IPS-18c (cell line): ENCODE results near the gene TAF4.
"Not testable (repeated sequence)": the region's sequence is repeated elsewhere in the genome, so short reads cannot be mapped to it uniquely, and the experiment has no call there.

Experiments used
- H3K4me3 ChIP-seq: 2 replicates; pipeline ENCODE4 v1.7.0; 2013; ENCODE audit warnings: low read depth, mild to moderate bottlenecking, low read length, moderate library complexity; ENCODE audit not compliant: insufficient read depth
- H3K9me3 ChIP-seq: one replicate; pipeline ENCODE4 v1.6.1; 2013; ENCODE audit warnings: mild to moderate bottlenecking, low read length, moderate library complexity; ENCODE audit not compliant: control insufficient read depth, insufficient read depth

Gene TAF4

GRCh38 chr20:61983965-61984364 is 81.7 kb downstream of the TAF4 start:
- H3K4me3 ChIP-seq = no peak overlapping the region
- no peaks in the 10 kb centered on the region for H3K9me3 ChIP-seq

- Histone ChIP-seq H3K4me3 (no peak overlapping the region), H3K9me3 (no peaks in the 10 kb centered on the region)
These were observed 82.7 kb downstream of the TAF4 start for GRCh38 chr20:61982951-61983315.

- Histone ChIP-seq H3K4me3 (no peak overlapping the region), H3K9me3 (no peaks in the 10 kb centered on the region)
These were observed 83.3 kb downstream of the TAF4 start for GRCh38 chr20:61982191-61982950.

GRCh38 chr20:61981691-61982090 is 84.0 kb downstream of the TAF4 start:
- H3K9me3 ChIP-seq, H3K4me3 ChIP-seq: not testable (repeated sequence)

- no peak overlapping the region for H3K4me3 ChIP-seq
These were observed 84.8 kb downstream of the TAF4 start for GRCh38 chr20:61980647-61981583.

GRCh38 chr20:61979701-61980635 is 85.7 kb downstream of the TAF4 start:
- no peaks in the 10 kb centered on the region for H3K9me3 ChIP-seq
- no peak overlapping the region for H3K4me3 ChIP-seq

More at GRCh38 chr20:61980647-61981583, 84.8 kb downstream of the TAF4 start:
- no peaks in the 10 kb centered on the region for H3K9me3 ChIP-seq

- no peaks in the 10 kb centered on the region for H3K9me3 ChIP-seq
- no peak overlapping the region for H3K4me3 ChIP-seq
These were observed 86.6 kb downstream of the TAF4 start for GRCh38 chr20:61979090-61979489.

- H3K4me3 ChIP-seq = no peak overlapping the region
These were observed 87.2 kb downstream of the TAF4 start for GRCh38 chr20:61978491-61978890.

GRCh38 chr20:61977419-61977786 is 88.3 kb downstream of the TAF4 start:
- Histone ChIP-seq H3K4me3 (no peak overlapping the region), H3K9me3 (no peaks in the 10 kb centered on the region)

More at GRCh38 chr20:61978491-61978890, 87.2 kb downstream of the TAF4 start:
- H3K9me3 ChIP-seq = no peaks in the 10 kb centered on the region

- Histone ChIP-seq H3K9me3 (no peaks in the 10 kb centered on the region), H3K4me3 (no peak overlapping the region)
These were observed 88.8 kb downstream of the TAF4 start for GRCh38 chr20:61976644-61977418.

GRCh38 chr20:61976263-61976643 is 89.4 kb downstream of the TAF4 start:
- Histone ChIP-seq H3K4me3 (no peak overlapping the region), H3K9me3 (no peaks in the 10 kb centered on the region)

GRCh38 chr20:61975407-61976129 is 90.1 kb downstream of the TAF4 start:
- no peak overlapping the region for H3K4me3 ChIP-seq
- no peaks in the 10 kb centered on the region for H3K9me3 ChIP-seq

- Histone ChIP-seq H3K4me3 (no peak overlapping the region), H3K9me3 (no peaks in the 10 kb centered on the region)
These were observed 91.4 kb downstream of the TAF4 start for GRCh38 chr20:61974357-61974665.

- Histone ChIP-seq H3K4me3 (no peak overlapping the region), H3K9me3 (no peaks in the 10 kb centered on the region)
These were observed 91.9 kb downstream of the TAF4 start for GRCh38 chr20:61973515-61974356.

- Histone ChIP-seq H3K4me3 (no peak overlapping the region), H3K9me3 (no peaks in the 10 kb centered on the region)
These were observed 92.8 kb downstream of the TAF4 start for GRCh38 chr20:61972636-61973508.
